SJCRH30 (cell line): ENCODE measurements around the gene SORCS2. TPM values are rescaled to one million over a fixed set of nuclear protein-coding genes. Genes with fewer than 3 reads are reported as not detected.

Source experiments
- DNase-seq, 2 experiments: peaks; one replicate each; pipeline ENCODE4 v3.0.0-alpha.2; 2015 to 2020
- H3K27ac ChIP-seq: fragments of 250-450 bp; sonication (Bioruptor Pico); 2 replicates; pipeline ENCODE4 v1.5.1; 2020; ENCODE audit warnings: mild to moderate bottlenecking, moderate library complexity
- H3K27me3 ChIP-seq: fragments of 250-450 bp; sonication (Bioruptor Pico); 2 replicates; pipeline ENCODE4 v1.5.1; 2020; ENCODE audit warnings: mild to moderate bottlenecking, moderate library complexity
- H3K36me3 ChIP-seq: fragments of 250-450 bp; sonication (Bioruptor Pico); 2 replicates; pipeline ENCODE4 v1.5.1; 2020; ENCODE audit warnings: mild to moderate bottlenecking, moderate library complexity
- H3K4me1 ChIP-seq: fragments of 250-450 bp; sonication (Bioruptor Pico); 2 replicates; pipeline ENCODE4 v1.5.1; 2020; ENCODE audit warnings: mild to moderate bottlenecking, moderate library complexity
- H3K4me3 ChIP-seq: fragments of 250-450 bp; sonication (Bioruptor Pico); 2 replicates; pipeline ENCODE4 v1.5.1; 2020; ENCODE audit warnings: mild to moderate bottlenecking, moderate library complexity
- H3K9me3 ChIP-seq: fragments of 250-450 bp; sonication (Bioruptor Pico); replicated peaks from 2 replicates; pipeline ENCODE4 v1.5.1; 2020; ENCODE audit warnings: mild to moderate bottlenecking, moderate library complexity
- total RNA-seq: library from RNA; depleted of rRNA; stranded (reverse); fragments of >200 nt; shearing (Covaris generic); gene quantifications from 2 replicates; pipeline ENCODE4 v1.2.3, GENCODE V29; 2014

The SORCS2 gene
- total RNA-seq, 1 experiment from 2014 or later, result 1.4 TPM

GRCh38 chr4:7623468-7623867 is 431.1 kb downstream of the SORCS2 start:
- Histone ChIP-seq H3K27ac (no peak overlapping the region), H3K4me1 (no peaks in the 10 kb centered on the region), H3K9me3 (no peaks in the 10 kb centered on the region), H3K27me3 (no peaks in the 10 kb centered on the region; the same call in 1 of the 2 replicates), H3K36me3 (no peaks in the 10 kb centered on the region), H3K4me3 (no peak overlapping the region)
- no peak for DNase-seq

GRCh38 chr4:7624396-7624980 is 432.1 kb downstream of the SORCS2 start:
- Histone ChIP-seq H3K4me1 (no peaks in the 10 kb centered on the region), H3K27me3 (no peaks in the 10 kb centered on the region; the same call in 1 of the 2 replicates), H3K27ac (no peak overlapping the region), H3K36me3 (no peaks in the 10 kb centered on the region), H3K4me3 (no peak overlapping the region), H3K9me3 (no peaks in the 10 kb centered on the region)
- no peak for DNase-seq

GRCh38 chr4:7625071-7625470 is 432.7 kb downstream of the SORCS2 start:
- H3K36me3 ChIP-seq, result no peaks in the 10 kb centered on the region
- no peak overlapping the region for H3K4me3 ChIP-seq
- H3K9me3 ChIP-seq, result no peaks in the 10 kb centered on the region
- H3K27ac ChIP-seq, result no peak overlapping the region
- H3K27me3 ChIP-seq, result peaks cover 4% of the 10 kb centered on the region; the same call in 1 of the 2 replicates
- H3K4me1 ChIP-seq, result no peaks in the 10 kb centered on the region
- no peak for DNase-seq

- no peak for DNase-seq
- no peak overlapping the region for H3K4me3 ChIP-seq
- no peaks in the 10 kb centered on the region for H3K9me3 ChIP-seq
- H3K27ac ChIP-seq, result no peak overlapping the region
- H3K36me3 ChIP-seq, result no peaks in the 10 kb centered on the region
- H3K4me1 ChIP-seq, result no peaks in the 10 kb centered on the region
- H3K27me3 ChIP-seq, result peaks cover 6% of the 10 kb centered on the region; the same call in 1 of the 2 replicates
These were observed 434.2 kb downstream of the SORCS2 start for GRCh38 chr4:7626531-7626930.

- no peak for DNase-seq
- Histone ChIP-seq H3K27me3 (peaks cover 6% of the 10 kb centered on the region; the same call in 1 of the 2 replicates), H3K27ac (no peak overlapping the region), H3K36me3 (no peaks in the 10 kb centered on the region), H3K9me3 (no peaks in the 10 kb centered on the region), H3K4me1 (no peaks in the 10 kb centered on the region), H3K4me3 (no peak overlapping the region)
These were observed 435.2 kb downstream of the SORCS2 start for GRCh38 chr4:7627251-7628250.

GRCh38 chr4:7628432-7628831 is 436.1 kb downstream of the SORCS2 start:
- Histone ChIP-seq H3K4me3 (no peak overlapping the region), H3K27ac (no peak overlapping the region), H3K27me3 (peaks cover 6% of the 10 kb centered on the region; the same call in 1 of the 2 replicates), H3K4me1 (no peaks in the 10 kb centered on the region), H3K9me3 (no peaks in the 10 kb centered on the region), H3K36me3 (no peaks in the 10 kb centered on the region)
- no peak for DNase-seq

- H3K27me3 ChIP-seq, result peaks cover 6% of the 10 kb centered on the region; the same call in 1 of the 2 replicates
- DNase-seq, result no peak
- H3K4me3 ChIP-seq, result no peak overlapping the region
- no peak overlapping the region for H3K27ac ChIP-seq
- H3K9me3 ChIP-seq, result no peaks in the 10 kb centered on the region
- H3K4me1 ChIP-seq, result no peaks in the 10 kb centered on the region
- H3K36me3 ChIP-seq, result no peaks in the 10 kb centered on the region
These were observed 437.3 kb downstream of the SORCS2 start for GRCh38 chr4:7629501-7630254.

GRCh38 chr4:7630568-7631287 is 438.4 kb downstream of the SORCS2 start:
- H3K9me3 ChIP-seq, result no peaks in the 10 kb centered on the region
- DNase-seq, result peak in 1 of 2 experiments; percentile 24
- H3K4me1 ChIP-seq, result no peaks in the 10 kb centered on the region
- no peaks in the 10 kb centered on the region for H3K36me3 ChIP-seq
- H3K27me3 ChIP-seq, result peaks cover 6% of the 10 kb centered on the region; the same call in 1 of the 2 replicates
- no peak overlapping the region for H3K4me3 ChIP-seq
- H3K27ac ChIP-seq, result no peak overlapping the region

GRCh38 chr4:7631288-7632014 is 439.1 kb downstream of the SORCS2 start:
- Histone ChIP-seq H3K27me3 (peaks cover 6% of the 10 kb centered on the region; the same call in 1 of the 2 replicates), H3K36me3 (no peaks in the 10 kb centered on the region), H3K4me1 (no peaks in the 10 kb centered on the region), H3K27ac (no peak overlapping the region), H3K4me3 (no peak overlapping the region), H3K9me3 (no peaks in the 10 kb centered on the region)
- no peak for DNase-seq

- H3K4me1 ChIP-seq, result no peaks in the 10 kb centered on the region
- no peak overlapping the region for H3K4me3 ChIP-seq
- H3K36me3 ChIP-seq, result no peaks in the 10 kb centered on the region
- no peak for DNase-seq
- H3K27me3 ChIP-seq, result peaks cover 6% of the 10 kb centered on the region; the same call in 1 of the 2 replicates
- no peak overlapping the region for H3K27ac ChIP-seq
- no peaks in the 10 kb centered on the region for H3K9me3 ChIP-seq
These were observed 440.0 kb downstream of the SORCS2 start for GRCh38 chr4:7632341-7632740.

GRCh38 chr4:7632971-7633370 is 440.6 kb downstream of the SORCS2 start:
- Histone ChIP-seq H3K4me1 (no peaks in the 10 kb centered on the region), H3K9me3 (no peaks in the 10 kb centered on the region), H3K27ac (no peak overlapping the region), H3K36me3 (no peaks in the 10 kb centered on the region), H3K27me3 (peaks cover 6% of the 10 kb centered on the region; the same call in 1 of the 2 replicates), H3K4me3 (no peak overlapping the region)
- no peak for DNase-seq

- H3K4me3 ChIP-seq, result no peak overlapping the region
- H3K27me3 ChIP-seq, result peaks cover 5% of the 10 kb centered on the region; the same call in 1 of the 2 replicates
- H3K36me3 ChIP-seq, result no peaks in the 10 kb centered on the region
- no peak for DNase-seq
- no peaks in the 10 kb centered on the region for H3K4me1 ChIP-seq
- no peak overlapping the region for H3K27ac ChIP-seq
- no peaks in the 10 kb centered on the region for H3K9me3 ChIP-seq
These were observed 442.4 kb downstream of the SORCS2 start for GRCh38 chr4:7634661-7635251.

- no peak for DNase-seq
- H3K4me1 ChIP-seq, result no peaks in the 10 kb centered on the region
- H3K36me3 ChIP-seq, result no peaks in the 10 kb centered on the region
- H3K27ac ChIP-seq, result no peak overlapping the region
- no peak overlapping the region for H3K4me3 ChIP-seq
- no peaks in the 10 kb centered on the region for H3K27me3 ChIP-seq
- H3K9me3 ChIP-seq, result no peaks in the 10 kb centered on the region
These were observed 443.3 kb downstream of the SORCS2 start for GRCh38 chr4:7635445-7636239.
